ENCODE measurements around the gene TRIM8. TPM values are rescaled to one million over a fixed set of nuclear protein-coding genes. Genes with fewer than 3 reads are reported as not detected.
A peak's percentile ranks its signal among the peaks of the same experiment; 100 is the strongest.

The TRIM8 gene
- total and polyA plus RNA-seq, 2 donors (not counting 3 experiments of a cell fraction or from before 2014, with no cell fraction given): 74.1 to 114 TPM

DNA sequence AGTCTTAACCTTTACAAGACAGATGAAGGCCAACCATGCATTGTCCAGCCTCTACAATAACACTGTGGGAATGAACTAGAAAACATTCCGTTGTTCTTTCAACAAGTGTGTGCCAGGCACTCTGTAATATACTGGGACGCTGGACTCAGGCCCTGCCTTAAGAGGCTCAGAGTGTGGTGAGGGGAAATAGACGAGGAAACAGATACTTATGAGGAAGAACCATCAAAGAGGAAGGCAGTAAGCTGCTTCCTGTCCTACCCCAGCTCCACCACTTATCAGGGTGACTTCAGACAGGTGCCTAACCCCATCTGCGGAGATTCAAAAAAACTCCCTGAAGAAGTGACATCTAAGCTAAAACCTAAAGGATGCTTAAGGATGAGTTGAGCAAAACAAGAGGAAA is 8.9 kb upstream of the TRIM8 start:
- TF ChIP-seq JUN (IDR thresholded peaks at IDR 0.05; ENCODE audit: borderline replicate concordance, insufficient read depth, insufficient read length, low read depth) (no peak), GATA2 (IDR thresholded peaks at IDR 0.05; ENCODE audit: insufficient read depth, insufficient read length, low read depth, low read length) (no peak), MYC (IDR thresholded peaks at IDR 0.05; ENCODE audit: low read depth, low read length) (no peak), POLR2AphosphoS5 (IDR thresholded peaks at IDR 0.05; ENCODE audit: insufficient read depth, low read depth, low read length) (no peak), POLR2A (IDR thresholded peaks at IDR 0.05; ENCODE audit: low read depth, low read length) (no peak), FOS (IDR thresholded peaks at IDR 0.05; ENCODE audit: borderline replicate concordance, insufficient read depth, low read length) (no peak), EZH2 (IDR thresholded peaks at IDR 0.05; ENCODE audit: borderline replicate concordance, low read depth, low read length, severe bottlenecking) (no peak)
- TF ChIP-seq, protein P1, sequence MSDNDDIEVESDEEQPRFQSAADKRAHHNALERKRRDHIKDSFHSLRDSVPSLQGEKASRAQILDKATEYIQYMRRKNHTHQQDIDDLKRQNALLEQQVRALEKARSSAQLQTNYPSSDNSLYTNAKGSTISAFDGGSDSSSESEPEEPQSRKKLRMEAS (IDR thresholded peaks at IDR 0.05; ENCODE audit: insufficient read depth, insufficient read length): no peak
- TF ChIP-seq, protein P2, sequence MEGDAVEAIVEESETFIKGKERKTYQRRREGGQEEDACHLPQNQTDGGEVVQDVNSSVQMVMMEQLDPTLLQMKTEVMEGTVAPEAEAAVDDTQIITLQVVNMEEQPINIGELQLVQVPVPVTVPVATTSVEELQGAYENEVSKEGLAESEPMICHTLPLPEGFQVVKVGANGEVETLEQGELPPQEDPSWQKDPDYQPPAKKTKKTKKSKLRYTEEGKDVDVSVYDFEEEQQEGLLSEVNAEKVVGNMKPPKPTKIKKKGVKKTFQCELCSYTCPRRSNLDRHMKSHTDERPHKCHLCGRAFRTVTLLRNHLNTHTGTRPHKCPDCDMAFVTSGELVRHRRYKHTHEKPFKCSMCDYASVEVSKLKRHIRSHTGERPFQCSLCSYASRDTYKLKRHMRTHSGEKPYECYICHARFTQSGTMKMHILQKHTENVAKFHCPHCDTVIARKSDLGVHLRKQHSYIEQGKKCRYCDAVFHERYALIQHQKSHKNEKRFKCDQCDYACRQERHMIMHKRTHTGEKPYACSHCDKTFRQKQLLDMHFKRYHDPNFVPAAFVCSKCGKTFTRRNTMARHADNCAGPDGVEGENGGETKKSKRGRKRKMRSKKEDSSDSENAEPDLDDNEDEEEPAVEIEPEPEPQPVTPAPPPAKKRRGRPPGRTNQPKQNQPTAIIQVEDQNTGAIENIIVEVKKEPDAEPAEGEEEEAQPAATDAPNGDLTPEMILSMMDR (IDR thresholded peaks at IDR 0.05; ENCODE audit: extremely low read depth in 1 of 2, insufficient read depth in 1 of 2, low read depth in 1 of 2, low read length in 2 of 2): no peak
- ChIA-PET POLR2A (no interaction called here), CTCF (interaction anchor here (0.7 to 1.4 kb wide), 3 partner anchors 9 to 38 kb away, joined by 4 read pairs; partner anchors contain the start of gene TRIM8)
- Histone ChIP-seq H3K4me3 (replicated peaks in 1 of 3; ENCODE audit: insufficient read depth in 1 of 3, low read depth in 1 of 3, low read length in 3 of 3) (no peak overlapping the region), H3K27me3 (ENCODE audit: control insufficient read depth in 2 of 2, insufficient read depth in 2 of 2, low read length in 2 of 2) (no peaks in the 10 kb centered on the region), H3K4me2 (ENCODE audit: insufficient read depth, low read length) (no peak overlapping the region), H3K27ac (ENCODE audit: insufficient read depth, low read depth, low read length) (peak overlapping the region; percentile 16), H3K9me3 (replicated peaks; ENCODE audit: control insufficient read depth, insufficient read depth, low read length) (no peaks in the 10 kb centered on the region), H3K36me3 (ENCODE audit: control insufficient read depth in 2 of 2, extremely low read depth in 1 of 2, insufficient read depth in 2 of 2, low read length in 2 of 2) (peaks cover 0 to under 1% of the 10 kb centered on the region in 2 experiments), H3K4me1 (ENCODE audit: control insufficient read depth, extremely low read depth, insufficient read depth, low read length) (peaks cover 45% of the 10 kb centered on the region), H3K79me2 (ENCODE audit: control insufficient read depth, insufficient read depth, low read length) (no peaks in the 10 kb centered on the region), H3K9ac (replicated peaks; ENCODE audit: extremely low read depth, insufficient read depth, low read length) (no peak overlapping the region), H2AFZ (ENCODE audit: low read depth, low read length) (no peak overlapping the region), H4K20me1 (replicated peaks; ENCODE audit: control insufficient read depth, extremely low read depth, insufficient read depth, low read length) (no peaks in the 10 kb centered on the region), H3K9me1 (replicated peaks; ENCODE audit: control insufficient read depth, extremely low read depth, insufficient read depth, low read length) (no peaks in the 10 kb centered on the region)
- FAIRE-seq (peak; percentile 40), DNase-seq (ENCODE audit: low read depth, low spot score) (peak; percentile 51)
- BruUV-seq (replicated peaks): no TSS peak
- intact Hi-C loops (cut with micrococcal nuclease) (no loop called here), dilution Hi-C loops (cut with MboI; ENCODE audit: extremely low pct_ligation_motif_present, low sequenced_read_pairs) (no loop called here)

All from endothelial cell of umbilical vein (primary cell).